WI38 (cell line): ENCODE measurements around the gene DSCAML1.

Source experiments
- H3K4me3 ChIP-seq: 2 replicates; pipeline ENCODE4 v1.5.1; 2011; ENCODE audit warnings: low read depth, mild to moderate bottlenecking, control low read depth, low read length
- TF ChIP-seq, protein P1 (sequence below): IDR thresholded peaks from 2 replicates; pipeline ENCODE4 v1.5.1; 2012; ENCODE audit warnings: low read depth, mild to moderate bottlenecking, control low read depth, low read length

Gene DSCAML1

GRCh38 chr11:117392979-117393378, 404.0 kb downstream of the DSCAML1 start:
- TF ChIP-seq, protein P1, sequence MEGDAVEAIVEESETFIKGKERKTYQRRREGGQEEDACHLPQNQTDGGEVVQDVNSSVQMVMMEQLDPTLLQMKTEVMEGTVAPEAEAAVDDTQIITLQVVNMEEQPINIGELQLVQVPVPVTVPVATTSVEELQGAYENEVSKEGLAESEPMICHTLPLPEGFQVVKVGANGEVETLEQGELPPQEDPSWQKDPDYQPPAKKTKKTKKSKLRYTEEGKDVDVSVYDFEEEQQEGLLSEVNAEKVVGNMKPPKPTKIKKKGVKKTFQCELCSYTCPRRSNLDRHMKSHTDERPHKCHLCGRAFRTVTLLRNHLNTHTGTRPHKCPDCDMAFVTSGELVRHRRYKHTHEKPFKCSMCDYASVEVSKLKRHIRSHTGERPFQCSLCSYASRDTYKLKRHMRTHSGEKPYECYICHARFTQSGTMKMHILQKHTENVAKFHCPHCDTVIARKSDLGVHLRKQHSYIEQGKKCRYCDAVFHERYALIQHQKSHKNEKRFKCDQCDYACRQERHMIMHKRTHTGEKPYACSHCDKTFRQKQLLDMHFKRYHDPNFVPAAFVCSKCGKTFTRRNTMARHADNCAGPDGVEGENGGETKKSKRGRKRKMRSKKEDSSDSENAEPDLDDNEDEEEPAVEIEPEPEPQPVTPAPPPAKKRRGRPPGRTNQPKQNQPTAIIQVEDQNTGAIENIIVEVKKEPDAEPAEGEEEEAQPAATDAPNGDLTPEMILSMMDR: no peak
- H3K4me3 ChIP-seq: no peak overlapping the region

- H3K4me3 ChIP-seq: no peak overlapping the region
- TF ChIP-seq, protein P1: no peak
These were observed 404.9 kb downstream of the DSCAML1 start for GRCh38 chr11:117392001-117392690.

DNA sequence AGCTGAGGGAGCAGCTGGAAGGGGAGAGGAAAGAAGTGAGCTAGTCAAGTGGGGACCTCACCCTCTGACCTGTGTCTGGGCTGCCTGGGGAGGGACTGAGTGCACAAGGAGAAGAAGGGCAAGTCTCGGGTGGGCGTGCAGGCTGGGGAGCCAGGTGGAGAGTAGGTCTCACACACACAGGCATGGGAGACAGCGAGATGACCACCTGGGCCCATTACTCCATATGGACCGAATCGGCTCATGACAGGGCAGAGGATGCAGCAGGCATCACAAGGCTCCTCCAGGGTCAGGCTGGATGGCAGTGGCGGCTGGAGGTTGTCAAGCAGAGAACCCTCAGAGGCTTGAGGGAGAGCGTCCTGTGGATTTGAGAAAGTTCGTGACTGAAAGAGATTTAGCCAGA, 405.8 kb downstream of the DSCAML1 start:
- no peak overlapping the region for H3K4me3 ChIP-seq
- TF ChIP-seq, protein P1: no peak

DNA sequence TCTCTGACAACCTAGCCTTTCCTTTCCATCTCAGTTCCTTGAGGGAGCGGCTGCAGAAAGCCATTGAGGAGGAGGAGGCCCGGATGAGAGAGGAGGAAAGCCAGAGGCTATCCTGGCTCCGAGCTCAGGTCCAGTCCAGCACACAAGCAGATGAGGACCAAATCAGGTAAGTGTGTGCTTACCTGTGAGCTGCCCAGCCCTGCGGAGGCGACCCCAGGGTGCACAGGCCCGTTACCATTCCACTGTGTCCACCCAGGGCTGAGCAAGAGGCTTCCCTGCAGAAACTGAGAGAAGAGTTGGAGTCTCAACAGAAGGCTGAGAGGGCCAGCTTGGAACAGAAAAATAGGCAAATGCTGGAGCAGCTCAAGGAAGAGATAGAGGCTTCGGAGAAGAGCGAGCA, 406.3 kb downstream of the DSCAML1 start:
- no peak overlapping the region for H3K4me3 ChIP-seq
- TF ChIP-seq, protein P1: no peak

DNA sequence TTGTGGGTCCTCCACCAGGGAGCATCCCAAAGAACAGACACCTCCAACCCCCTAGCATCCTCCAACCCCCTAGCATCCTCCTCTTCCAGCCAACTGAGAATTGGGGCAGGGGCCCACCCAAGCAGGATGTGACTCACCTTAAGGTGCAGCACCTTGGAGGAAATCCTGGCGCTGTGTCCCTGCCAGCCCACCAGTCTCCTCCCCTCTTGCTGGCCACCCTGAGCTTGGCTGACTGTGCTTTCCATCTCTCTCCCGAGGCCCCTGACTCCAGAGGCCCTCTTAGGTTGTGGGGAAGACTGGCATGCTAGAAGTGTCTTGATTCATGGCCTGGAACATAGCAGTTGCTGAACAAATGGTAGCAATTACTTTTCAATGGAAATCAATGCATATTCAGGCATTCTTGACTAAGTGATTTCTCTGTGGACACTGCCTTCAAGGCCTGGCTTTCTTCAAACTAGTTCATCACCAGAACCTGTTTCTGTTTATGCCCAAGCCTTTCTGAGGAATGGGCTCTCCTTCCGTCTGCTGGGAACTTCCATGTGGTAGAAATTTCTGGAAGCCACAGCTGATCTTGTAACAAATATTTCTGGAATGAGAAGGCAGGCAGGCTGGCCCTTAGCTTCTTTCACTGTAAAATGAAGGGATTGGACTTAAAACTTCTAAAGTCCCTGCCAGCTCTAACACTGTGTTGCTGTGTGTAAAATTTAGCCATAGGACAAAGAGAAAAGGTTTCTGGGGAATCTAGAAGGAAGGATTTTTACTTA, 408.8 kb downstream of the DSCAML1 start:
- TF ChIP-seq, protein P1: no peak
- no peak overlapping the region for H3K4me3 ChIP-seq

DNA sequence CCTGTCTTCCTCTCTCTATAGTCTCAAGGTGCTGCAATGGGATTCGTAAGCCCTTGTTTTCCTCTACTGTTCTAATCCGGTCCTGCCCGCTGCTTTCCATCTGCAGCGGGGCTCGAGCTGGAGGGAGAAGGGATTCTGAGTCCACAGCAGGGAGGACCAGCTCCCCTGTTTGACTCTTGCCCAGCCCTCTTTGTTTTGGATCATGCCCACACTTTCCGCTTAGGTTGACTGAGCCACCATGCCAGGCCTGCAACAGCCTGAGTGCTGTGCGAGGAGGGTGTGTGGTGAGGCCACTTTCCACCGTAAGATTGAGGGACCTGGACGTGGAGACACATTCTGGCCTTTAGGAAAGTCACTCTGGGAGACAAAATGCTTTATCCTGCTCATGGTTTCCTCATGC, 411.1 kb downstream of the DSCAML1 start:
- H3K4me3 ChIP-seq: no peak overlapping the region
- TF ChIP-seq, protein P1: no peak

DNA sequence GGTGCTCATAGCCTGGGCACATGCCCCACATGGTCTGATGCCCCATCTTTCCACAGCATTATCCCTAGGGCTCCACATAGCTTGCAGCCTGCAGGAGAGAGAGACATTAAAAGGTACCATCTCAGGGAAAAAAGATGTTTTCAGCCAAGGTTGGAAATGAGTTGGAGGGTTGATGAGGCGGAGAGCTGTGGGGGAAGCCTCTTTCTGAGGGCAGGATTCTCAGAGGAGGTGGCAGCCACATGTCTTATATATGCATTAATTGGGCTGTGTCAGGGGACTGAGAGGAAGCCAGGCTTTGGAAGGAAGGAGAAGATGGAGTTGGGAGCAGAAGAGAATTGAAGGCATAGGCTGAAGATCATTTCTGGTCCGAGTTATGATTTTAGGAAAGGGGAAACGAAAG, 411.5 kb downstream of the DSCAML1 start:
- H3K4me3 ChIP-seq: no peak overlapping the region
- TF ChIP-seq, protein P1: no peak
